ENCODE data around the gene FIGNL2. TPM values are rescaled to one million over a fixed set of nuclear protein-coding genes. Genes with fewer than 3 reads are reported as not detected.
A peak's percentile ranks its signal among the peaks of the same experiment; 100 is the strongest.

The FIGNL2 gene
- total RNA-seq, 1 donor from 2014 or later, result 0.69 TPM

DNA sequence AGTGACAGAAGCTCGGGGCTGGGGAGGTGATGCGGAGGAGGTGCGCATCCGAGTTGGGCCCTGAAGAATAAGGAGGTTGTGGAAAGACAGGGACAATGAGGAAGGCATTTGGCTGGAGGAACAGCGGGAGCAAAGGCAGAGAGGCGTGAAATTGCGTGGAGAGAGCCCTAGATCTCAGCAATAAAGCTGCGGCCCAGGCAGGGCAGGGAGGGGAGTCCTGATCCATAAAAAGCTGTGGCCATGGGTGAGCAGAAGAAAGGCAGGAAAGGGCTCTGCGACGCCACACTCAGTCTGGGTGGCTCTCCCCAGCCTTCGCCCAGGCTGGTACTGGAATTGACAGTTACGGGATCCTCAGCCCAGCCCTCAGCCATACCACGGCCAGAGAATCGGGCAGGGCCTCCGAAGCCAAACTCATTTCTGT lies 2.2 kb downstream of the FIGNL2 start:
- ATAC-seq (ENCODE audit: low read depth), result no peak
- H3K27me3 Mint-ChIP-seq, result peaks cover 49% of the 10 kb centered on the region
- H3K4me1 Mint-ChIP-seq, result peaks cover 11% of the 10 kb centered on the region
- intact Hi-C loops (cut with micrococcal nuclease), result no loop called here
- no peaks in the 10 kb centered on the region for H3K36me3 Mint-ChIP-seq (ENCODE audit: low read depth)
- ChIA-PET CTCF (no interaction called here), POLR2A (no interaction called here)
- H3K9me3 Mint-ChIP-seq, result no peaks in the 10 kb centered on the region
- TF ChIP-seq, protein P1, sequence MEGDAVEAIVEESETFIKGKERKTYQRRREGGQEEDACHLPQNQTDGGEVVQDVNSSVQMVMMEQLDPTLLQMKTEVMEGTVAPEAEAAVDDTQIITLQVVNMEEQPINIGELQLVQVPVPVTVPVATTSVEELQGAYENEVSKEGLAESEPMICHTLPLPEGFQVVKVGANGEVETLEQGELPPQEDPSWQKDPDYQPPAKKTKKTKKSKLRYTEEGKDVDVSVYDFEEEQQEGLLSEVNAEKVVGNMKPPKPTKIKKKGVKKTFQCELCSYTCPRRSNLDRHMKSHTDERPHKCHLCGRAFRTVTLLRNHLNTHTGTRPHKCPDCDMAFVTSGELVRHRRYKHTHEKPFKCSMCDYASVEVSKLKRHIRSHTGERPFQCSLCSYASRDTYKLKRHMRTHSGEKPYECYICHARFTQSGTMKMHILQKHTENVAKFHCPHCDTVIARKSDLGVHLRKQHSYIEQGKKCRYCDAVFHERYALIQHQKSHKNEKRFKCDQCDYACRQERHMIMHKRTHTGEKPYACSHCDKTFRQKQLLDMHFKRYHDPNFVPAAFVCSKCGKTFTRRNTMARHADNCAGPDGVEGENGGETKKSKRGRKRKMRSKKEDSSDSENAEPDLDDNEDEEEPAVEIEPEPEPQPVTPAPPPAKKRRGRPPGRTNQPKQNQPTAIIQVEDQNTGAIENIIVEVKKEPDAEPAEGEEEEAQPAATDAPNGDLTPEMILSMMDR (IDR thresholded peaks at IDR 0.05), result no peak
- H3K27ac Mint-ChIP-seq, result no peak overlapping the region
- H3K4me3 Mint-ChIP-seq, result peak overlapping the region; percentile 79
- no peak for DNase-seq

DNA sequence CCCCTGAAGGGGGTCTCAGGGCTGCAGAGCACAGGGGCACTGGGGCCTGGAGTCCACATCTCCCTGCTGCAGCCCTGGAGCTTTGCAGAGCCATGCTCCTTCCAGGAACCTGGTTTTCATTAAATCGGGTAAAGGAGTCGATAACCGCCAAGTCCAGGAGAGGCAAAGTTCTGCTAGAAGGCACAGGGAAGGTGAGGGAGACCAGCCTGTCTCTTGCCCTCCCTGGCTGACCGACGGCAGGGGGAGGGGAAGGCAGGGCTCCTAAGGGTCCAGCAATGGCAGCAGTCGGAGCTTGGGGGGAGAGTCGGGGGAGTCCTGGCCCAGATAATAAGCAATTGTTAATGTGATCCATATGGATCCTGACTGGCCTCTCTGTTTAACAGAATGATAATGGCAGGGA lies 3.0 kb downstream of the FIGNL2 start:
- no peaks in the 10 kb centered on the region for H3K36me3 Mint-ChIP-seq (ENCODE audit: low read depth)
- no peak overlapping the region for H3K4me3 Mint-ChIP-seq
- peaks cover 44% of the 10 kb centered on the region for H3K27me3 Mint-ChIP-seq
- intact Hi-C loops (cut with micrococcal nuclease), result no loop called here
- no peak for ATAC-seq (ENCODE audit: low read depth)
- TF ChIP-seq, protein P1 (IDR thresholded peaks at IDR 0.05), result no peak
- no peaks in the 10 kb centered on the region for H3K9me3 Mint-ChIP-seq
- H3K27ac Mint-ChIP-seq, result no peak overlapping the region
- ChIA-PET CTCF (no interaction called here), POLR2A (no interaction called here)
- peaks cover 9% of the 10 kb centered on the region for H3K4me1 Mint-ChIP-seq
- DNase-seq, result no peak

DNA sequence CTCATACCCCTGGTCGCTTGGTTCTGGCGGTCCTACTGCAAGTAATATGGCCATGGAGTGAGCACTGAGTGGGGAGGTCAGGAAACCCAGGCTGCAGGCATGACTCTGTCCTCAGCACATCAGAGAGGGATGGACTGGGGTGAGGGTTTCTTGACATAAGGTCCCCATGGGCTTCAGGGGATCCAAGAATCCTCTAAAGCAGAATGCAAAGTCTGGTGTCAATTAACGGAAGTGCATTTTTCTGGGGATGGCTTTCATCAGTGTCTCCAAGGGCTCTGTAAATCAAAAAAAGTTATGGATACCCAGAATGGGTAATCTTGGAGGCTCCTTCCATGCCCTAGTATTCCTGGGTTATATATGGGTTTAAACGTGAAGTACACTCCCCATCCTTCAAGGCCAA lies 3.7 kb downstream of the FIGNL2 start:
- no peak for ATAC-seq (ENCODE audit: low read depth)
- ChIA-PET POLR2A (no interaction called here), CTCF (no interaction called here)
- DNase-seq, result no peak
- peaks cover 46% of the 10 kb centered on the region for H3K27me3 Mint-ChIP-seq
- H3K4me3 Mint-ChIP-seq, result no peak overlapping the region
- H3K36me3 Mint-ChIP-seq (ENCODE audit: low read depth), result no peaks in the 10 kb centered on the region
- no peaks in the 10 kb centered on the region for H3K9me3 Mint-ChIP-seq
- TF ChIP-seq, protein P1 (IDR thresholded peaks at IDR 0.05), result no peak
- H3K27ac Mint-ChIP-seq, result no peak overlapping the region
- intact Hi-C loops (cut with micrococcal nuclease), result no loop called here
- H3K4me1 Mint-ChIP-seq, result peaks cover 9% of the 10 kb centered on the region

DNA sequence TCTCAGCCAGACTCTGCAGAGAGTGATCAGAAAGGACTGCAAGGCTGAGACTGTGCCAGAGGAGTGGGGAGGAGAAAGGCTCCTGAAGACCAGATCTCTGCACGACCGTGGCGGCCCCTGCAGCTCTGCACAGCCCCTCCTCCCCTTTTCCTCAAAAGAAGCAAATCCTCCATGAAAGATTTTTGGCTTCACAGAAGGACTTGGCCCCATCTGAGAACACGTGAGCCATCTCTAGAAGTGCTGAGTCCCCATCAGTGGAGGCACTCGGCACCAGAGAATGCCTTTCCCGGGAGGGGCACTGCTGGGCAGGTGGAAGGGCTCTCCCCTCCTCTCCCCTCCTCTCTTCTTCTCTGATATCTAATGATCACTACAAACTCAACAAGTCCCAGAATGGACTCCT lies 6.8 kb downstream of the FIGNL2 start:
- intact Hi-C loops (cut with micrococcal nuclease), result no loop called here
- peaks cover 51% of the 10 kb centered on the region for H3K27me3 Mint-ChIP-seq

DNA sequence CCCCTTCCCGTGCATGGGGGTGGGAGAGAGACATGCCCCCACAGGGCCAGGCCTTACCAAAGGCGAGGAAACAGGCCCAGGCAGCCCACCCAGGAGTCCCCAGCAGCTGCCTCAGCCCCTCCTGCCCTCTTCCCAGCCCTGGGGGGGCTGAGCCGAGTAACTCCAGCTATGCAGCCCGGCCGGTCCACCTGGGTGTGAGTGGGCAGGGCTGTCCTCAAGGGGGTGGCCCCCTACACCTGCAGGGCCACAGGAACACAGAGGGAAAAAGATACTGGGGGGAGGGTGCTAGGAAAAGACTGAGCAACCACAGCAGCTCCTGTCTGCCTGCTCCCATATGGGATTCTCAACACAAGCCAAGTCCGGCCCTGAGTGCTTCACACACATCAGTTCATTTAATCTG lies 7.6 kb downstream of the FIGNL2 start:
- Mint-ChIP-seq H3K36me3 (ENCODE audit: low read depth) (no peaks in the 10 kb centered on the region), H3K27me3 (peaks cover 46% of the 10 kb centered on the region), H3K9me3 (no peaks in the 10 kb centered on the region), H3K4me3 (no peak overlapping the region), H3K27ac (no peak overlapping the region), H3K4me1 (peaks cover under 1% of the 10 kb centered on the region)
- DNase-seq (no peak), ATAC-seq (ENCODE audit: low read depth) (no peak)
- intact Hi-C loops (cut with micrococcal nuclease), result no loop called here
- ChIA-PET POLR2A (no interaction called here), CTCF (no interaction called here)
- TF ChIP-seq, protein P1 (IDR thresholded peaks at IDR 0.05), result no peak

More for the DNA sequence above, 6.8 kb downstream of the FIGNL2 start:
- Mint-ChIP-seq H3K4me1 (peaks cover 5% of the 10 kb centered on the region), H3K36me3 (ENCODE audit: low read depth) (no peaks in the 10 kb centered on the region), H3K9me3 (no peaks in the 10 kb centered on the region), H3K4me3 (no peak overlapping the region), H3K27ac (no peak overlapping the region)
- TF ChIP-seq, protein P1 (IDR thresholded peaks at IDR 0.05), result no peak
- ChIA-PET CTCF (no interaction called here), POLR2A (no interaction called here)
- no peak for ATAC-seq (ENCODE audit: low read depth)
- no peak for DNase-seq
